ENCODE results near the gene MRPL2.

The MRPL2 gene

GRCh38 chr6:43059168-43060033 is at the start of gene MRPL2, which contains the start of gene KLC4:
MRPL2 (minus strand) TSS chr6:43059434; CDS start chr6:43059381, 53 bp downstream.
KLC4 (plus strand) TSS chr6:43059631; CDS start chr6:43061336, 1,705 bp downstream.
- peak within 1 kb of the TSS; percentile 85 for H3K27ac ChIP-seq
- ChIA-PET CTCF (interaction anchor here (0.7 to 2.9 kb wide), 2 partner anchors 52 to 84 kb away, joined by 3 to 11 read pairs; no protein-coding TSS in a partner anchor), POLR2A (ENCODE audit: low non-redundant PET) (interaction anchor here (0.7 to 0.9 kb wide), 2 partner anchors 17 to 80 kb away, joined by 3 to 6 read pairs; partner anchors contain the start of gene PTK7)
- DNase-seq (ENCODE audit: low spot score) = peak; percentile 99
- no peak for TF ChIP-seq CTCF (conservative IDR thresholded peaks at IDR 0.05; ENCODE audit: low read depth)

GRCh38 chr6:43107344-43108062 is 48.3 kb upstream of the MRPL2 start:
- POLR2A ChIA-PET (ENCODE audit: low non-redundant PET) = no interaction called here
- CTCF ChIA-PET = interaction anchor here (0.6 kb wide), 2 partner anchors 11 to 38 kb away, joined by 3 to 13 read pairs; no protein-coding TSS in a partner anchor
- DNase-seq (ENCODE audit: low spot score) = no peak
- H3K27ac ChIP-seq = no peak overlapping the region
- TF ChIP-seq CTCF (conservative IDR thresholded peaks at IDR 0.05; ENCODE audit: low read depth) = no peak

- ChIA-PET CTCF (interaction anchor here (0.6 kb wide), 1 partner anchor 61 kb away, joined by 4 read pairs; no protein-coding TSS in a partner anchor), POLR2A (ENCODE audit: low non-redundant PET) (interaction anchor here (0.6 kb wide), 1 partner anchor 16 kb away, joined by 3 read pairs; no protein-coding TSS in a partner anchor)
- no peak for TF ChIP-seq CTCF (conservative IDR thresholded peaks at IDR 0.05; ENCODE audit: low read depth)
- DNase-seq (ENCODE audit: low spot score) = no peak
- H3K27ac ChIP-seq = no peak overlapping the region
These were observed 46.4 kb upstream of the MRPL2 start for GRCh38 chr6:43105538-43106222.

GRCh38 chr6:43103253-43103876 is 44.1 kb upstream of the MRPL2 start:
- CTCF ChIA-PET = no interaction called here
- POLR2A ChIA-PET (ENCODE audit: low non-redundant PET) = no interaction called here
- no peak for DNase-seq (ENCODE audit: low spot score)
- no peak overlapping the region for H3K27ac ChIP-seq
- TF ChIP-seq CTCF (conservative IDR thresholded peaks at IDR 0.05; ENCODE audit: low read depth) = no peak

- TF ChIP-seq CTCF (conservative IDR thresholded peaks at IDR 0.05; ENCODE audit: low read depth) = no peak
- ChIA-PET POLR2A (ENCODE audit: low non-redundant PET) (no interaction called here), CTCF (interaction anchor here (0.7 kb wide), 1 partner anchor 28 kb away, joined by 3 read pairs; no protein-coding TSS in a partner anchor)
- H3K27ac ChIP-seq = peak overlapping the region; percentile 5; the same call in 1 of the 2 replicates
- DNase-seq (ENCODE audit: low spot score) = no peak
These were observed 42.3 kb upstream of the MRPL2 start for GRCh38 chr6:43101497-43101896.

Data from RWPE1 (cell line).